Spleen (tissue), 11 donors: ENCODE data around the gene DUS4L. TPM values are rescaled to one million over a fixed set of nuclear protein-coding genes. Genes with fewer than 3 reads are reported as not detected.

Experiments
- DNase-seq: peaks from one replicate; pipeline ENCODE4 v3.0.0-alpha.2; 2020
- H3K27ac ChIP-seq, 8 donors: fragments of 200-600 bp; sonication (generic) in 7 of 8; 1 replicate in 4 of 8; 2 replicates in 4 of 8; pipeline versions ENCODE4 v1.5.0 to v1.8.0; 2016 to 2021; ENCODE audit warnings: inconsistent platforms in 4 of 8, mild to moderate bottlenecking in 4 of 8, moderate library complexity in 1 of 8
- H3K27me3 ChIP-seq, 7 donors: fragments of 200-600 bp; sonication (generic) in 6 of 7; replicated peaks in 1 of 7; 1 replicate in 4 of 7; 2 replicates in 3 of 7; pipeline versions ENCODE4 v1.5.0 to v1.8.0; 2016 to 2021; ENCODE audit warnings: inconsistent platforms in 3 of 7, mild to moderate bottlenecking in 1 of 7
- H3K36me3 ChIP-seq, 6 donors: fragments of 200-600 bp; sonication (generic) in 5 of 6; 1 replicate in 4 of 6; 2 replicates in 2 of 6; pipeline versions ENCODE4 v1.5.0 to v1.8.0; 2016 to 2021; ENCODE audit warnings: inconsistent platforms in 2 of 6
- H3K4me1 ChIP-seq, 6 donors: fragments of 200-600 bp; sonication (generic) in 5 of 6; 1 replicate in 3 of 6; 2 replicates in 3 of 6; pipeline versions ENCODE4 v1.5.0 to v1.8.0; 2016 to 2021; ENCODE audit warnings: inconsistent platforms in 3 of 6
- H3K4me3 ChIP-seq, 8 donors: fragments of 200-600 bp; sonication (generic) in 7 of 8; 1 replicate in 4 of 8; 2 replicates in 4 of 8; pipeline versions ENCODE4 v1.5.0 to v1.8.0; 2016 to 2021; ENCODE audit warnings: inconsistent platforms in 4 of 8, mild to moderate bottlenecking in 4 of 8, moderate library complexity in 2 of 8
- H3K9me3 ChIP-seq, 8 donors: fragments of 200-600 bp; sonication (generic) in 7 of 8; 1 replicate in 4 of 8; 2 replicates in 4 of 8; pipeline versions ENCODE4 v1.5.0 to v1.8.0; 2016 to 2021; ENCODE audit warnings: inconsistent platforms in 4 of 8
- CTCF ChIP-seq, 11 experiments: fragments of 200-600 bp in 7 of 11; fragments of 450-650 bp in 4 of 11; sonication (generic) in 4 of 11; IDR thresholded peaks in 8 of 11; conservative IDR thresholded peaks in 3 of 11; 1 replicate in 7 of 11; 2 replicates in 4 of 11; pipeline versions ENCODE4 v1.4.0 to v1.8.0; 2016 to 2021; ENCODE audit warnings: antibody characterized with exemption in 11 of 11, inconsistent platforms in 4 of 11, mild to moderate bottlenecking in 1 of 11
- POLR2A ChIP-seq, 3 donors: fragments of 450-650 bp; IDR thresholded peaks; one replicate each; pipeline ENCODE4 v1.5.1; 2017; ENCODE audit warnings: antibody characterized with exemption in 3 of 3, mild to moderate bottlenecking in 1 of 3
- POLR2AphosphoS5 ChIP-seq, 3 donors: sonication (generic); formaldehyde crosslinking; IDR thresholded peaks; one replicate each; pipeline ENCODE4 v1.5.1; 2017; ENCODE audit warnings: antibody characterized with exemption in 3 of 3
- WGBS, 5 donors: extraction: QIAGEN DNeasy Blood & Tissue Kit in 3 of 5; methylation state at CpG; one replicate each; pipeline versions ENCODE4 v1.1.5 to v1.1.7; 2013 to 2018; 5-methylcytosine and 5-hydroxymethylcytosine counted together
- intact Hi-C: fragments of 100-400 bp; cut with DNase I; formaldehyde crosslinking; loops from one replicate; pipeline ENCODE4 v1.15.0; 2023; ENCODE audit warnings: low total_unique reads
- polyA plus RNA-seq, 3 donors: library from polyadenylated mRNA; stranded (reverse); fragments of 200-250 nt; gene quantifications; one replicate each; pipeline ENCODE4 v1.2.1, GENCODE V29; 2013
- total RNA-seq, 7 donors: library from RNA; depleted of rRNA in 3 of 7; stranded (reverse); fragments of >200 nt in 3 of 7; fragmentation: NEBNext Ultra II Directional in 4 of 7; extraction: Animal tissue kit (Norgen Biotek cat#: 25700) in 4 of 7; gene quantifications; one replicate each; pipeline versions ENCODE4 v1.1.0 to v1.2.1, GENCODE V29; 2016 to 2021
- donor health status: healthy with polysubstance abuse.
- donor health status: DM: no; HTN: no; CAD: no; lungs with moderate emphysema.
- donor health status: DM: no; HTN: no; CAD: no.
- donor health status: Bipolar disorder and iron deficiency.
- donor health status: healthy.
- donor health status: DM: no; HTN: no; CAD: no.
- donor health status: DM: yes; HTN: yes; CAD: no.

Gene DUS4L
- total and polyA plus RNA-seq, 10 donors = 3.7 to 18.0 (median 7.0) TPM

GRCh38 chr7:107600816-107601215 lies 37.0 kb downstream of the DUS4L start:
- no peaks in the 10 kb centered on the region for H3K27me3 ChIP-seq
- H3K36me3 ChIP-seq = peaks cover 0 to 81% (median 22%) of the 10 kb centered on the region in 6 donors
- 91 to 99% (median 97%) methylated on average over 2 of the region's 2 CpGs for WGBS, 5 donors
- TF ChIP-seq CTCF (IDR thresholded peaks at IDR 0.05 in 8 of 11, conservative IDR thresholded peaks at IDR 0.05 in 3 of 11) (no peak), POLR2AphosphoS5 (IDR thresholded peaks at IDR 0.05) (no peak), POLR2A (IDR thresholded peaks at IDR 0.05) (no peak)
- DNase-seq = no peak
- H3K4me1 ChIP-seq = no peaks in the 10 kb centered on the region
- H3K4me3 ChIP-seq = no peak overlapping the region
- no peak overlapping the region for H3K27ac ChIP-seq
- intact Hi-C loops = no loop called here
- H3K9me3 ChIP-seq = no peaks in the 10 kb centered on the region

GRCh38 chr7:107605218-107605815 lies 41.5 kb downstream of the DUS4L start:
- TF ChIP-seq POLR2AphosphoS5 (IDR thresholded peaks at IDR 0.05) = no peak
- no peak for TF ChIP-seq CTCF (IDR thresholded peaks at IDR 0.05 in 8 of 11, conservative IDR thresholded peaks at IDR 0.05 in 3 of 11)
- TF ChIP-seq POLR2A (IDR thresholded peaks at IDR 0.05) = no peak
- intact Hi-C loops = no loop called here
- Histone ChIP-seq H3K27me3 (no peaks in the 10 kb centered on the region), H3K36me3 (peaks cover 0 to 74% (median 21%) of the 10 kb centered on the region in 6 donors), H3K27ac (no peak overlapping the region), H3K4me3 (no peak overlapping the region), H3K4me1 (no peaks in the 10 kb centered on the region), H3K9me3 (no peaks in the 10 kb centered on the region)
- WGBS, 5 donors = 92 to 96% (median 95%) methylated on average over 3 of the region's 3 CpGs
- DNase-seq = no peak

GRCh38 chr7:107606303-107606702 lies 42.5 kb downstream of the DUS4L start:
- TF ChIP-seq CTCF (IDR thresholded peaks at IDR 0.05 in 8 of 11, conservative IDR thresholded peaks at IDR 0.05 in 3 of 11) = no peak
- no peak for TF ChIP-seq POLR2A (IDR thresholded peaks at IDR 0.05)
- TF ChIP-seq POLR2AphosphoS5 (IDR thresholded peaks at IDR 0.05) = no peak
- no peak overlapping the region for H3K4me3 ChIP-seq
- no peak overlapping the region for H3K27ac ChIP-seq
- DNase-seq = no peak
- H3K27me3 ChIP-seq = no peaks in the 10 kb centered on the region
- peaks cover 0 to 64% (median 14%) of the 10 kb centered on the region in 6 donors for H3K36me3 ChIP-seq
- no peaks in the 10 kb centered on the region for H3K9me3 ChIP-seq
- WGBS, 5 donors = 95 to 100% (median 95%) methylated on average over 1 of the region's 1 CpG
- intact Hi-C loops = no loop called here
- H3K4me1 ChIP-seq = no peaks in the 10 kb centered on the region

GRCh38 chr7:107609811-107610261 lies 46.1 kb downstream of the DUS4L start:
- intact Hi-C loops = no loop called here
- H3K36me3 ChIP-seq = peaks cover 0 to 54% (median 14%) of the 10 kb centered on the region in 6 donors
- WGBS, 5 donors = 70 to 84% (median 82%) methylated on average over 4 of the region's 4 CpGs
- H3K4me1 ChIP-seq = no peaks in the 10 kb centered on the region
- no peak overlapping the region for H3K27ac ChIP-seq
- no peaks in the 10 kb centered on the region for H3K9me3 ChIP-seq
- H3K4me3 ChIP-seq = no peak overlapping the region
- no peak for TF ChIP-seq CTCF (IDR thresholded peaks at IDR 0.05 in 8 of 11, conservative IDR thresholded peaks at IDR 0.05 in 3 of 11)
- no peak for TF ChIP-seq POLR2AphosphoS5 (IDR thresholded peaks at IDR 0.05)
- no peak for TF ChIP-seq POLR2A (IDR thresholded peaks at IDR 0.05)
- DNase-seq = no peak
- H3K27me3 ChIP-seq = no peaks in the 10 kb centered on the region
